Pancreas (tissue), 10 donors: ENCODE measurements around the gene C9orf153. TPM values are rescaled to one million over a fixed set of nuclear protein-coding genes. Genes with fewer than 3 reads are reported as not detected.

Experiments used
- ATAC-seq, 4 donors: fragments of 200-7000 bp; cut with Tn5 transposase; one replicate each; pipeline versions ENCODE4 v1.8.0 to v1.9.1; 2020; ENCODE audit warnings: mild to moderate bottlenecking in 4 of 4, moderate library complexity in 4 of 4
- DNase-seq, 6 donors: peaks; one replicate each; pipeline ENCODE4 v3.0.0-alpha.2; 2020
- FAIRE-seq: peaks from 2 replicates; lab custom pipeline; 2012; peaks lifted over from hg19 to GRCh38; lab: Jason Lieb, UNC
- H3K27ac ChIP-seq, 4 donors: fragments of 200-600 bp; sonication (generic); 1 replicate in 3 of 4; 2 replicates in 1 of 4; pipeline versions ENCODE4 v1.5.0 to v1.8.0; 2020
- H3K27me3 ChIP-seq, 4 donors: fragments of 200-600 bp; one replicate each; pipeline ENCODE4 v1.8.0; 2021
- H3K36me3 ChIP-seq, 3 donors: fragments of 200-600 bp; sonication (generic) in 1 of 3; one replicate each; pipeline versions ENCODE4 v1.5.0 to v1.8.0; 2020 to 2021
- H3K4me1 ChIP-seq, 3 donors: fragments of 200-600 bp; one replicate each; pipeline ENCODE4 v1.8.0; 2021
- H3K4me3 ChIP-seq, 4 donors: fragments of 200-600 bp; sonication (generic) in 2 of 4; one replicate each; pipeline versions ENCODE4 v1.5.0 to v1.8.0; 2020 to 2021
- H3K9me3 ChIP-seq, 4 donors: fragments of 200-600 bp; one replicate each; pipeline ENCODE4 v1.8.0; 2021
- WGBS, 2 donors: extraction: QIAGEN DNeasy Blood & Tissue Kit; methylation state at CpG; one replicate each; pipeline ENCODE4 v1.1.7; 2013; 5-methylcytosine and 5-hydroxymethylcytosine counted together
- intact Hi-C, 3 donors: fragments of 100-400 bp; cut with DNase I; formaldehyde crosslinking; loops; one replicate each; pipeline versions ENCODE4 v1.11.1 to v1.14.2; 2022
- polyA plus RNA-seq, 2 donors: library from polyadenylated mRNA; stranded (reverse); fragments of 200-250 nt; gene quantifications; one replicate each; pipeline ENCODE4 v1.2.3, GENCODE V29; 2013
- total RNA-seq, 6 donors: library from RNA; stranded (reverse); fragmentation: NEBNext Ultra II Directional in 4 of 6; extraction: Animal tissue kit (Norgen Biotek cat#: 25700) in 4 of 6; gene quantifications; one replicate each; pipeline versions ENCODE4 v1.2.1 to v1.2.4, GENCODE V29; 2021 to 2023
- TF ChIP-seq, protein P1 (sequence below), 4 donors: fragments of 200-600 bp; sonication (generic) in 3 of 4; IDR thresholded peaks; one replicate each; pipeline versions ENCODE4 v1.5.0 to v1.8.0; 2021; ENCODE audit warnings: antibody characterized with exemption in 4 of 4
- donor health status: healthy with polysubstance abuse.
- donor health status: DM: no; HTN: no; CAD: no; lungs with moderate emphysema.
- donor health status: DM: no; HTN: no; CAD: no.
- donor health status: control.
- donor health status: control.
- donor health status: Bipolar disorder and iron deficiency.
- donor health status: DM: yes; HTN: yes; CAD: no.
- donor health status: DM: no; HTN: no; CAD: no.
- donor health status: DM: no; HTN: no; CAD: no.
- donor health status: DM: yes; HTN: yes; CAD: no.

C9orf153 gene
- total and polyA plus RNA-seq, 8 donors, result 0.12 to 0.42 (median 0.13) TPM; not detected in 4

DNA sequence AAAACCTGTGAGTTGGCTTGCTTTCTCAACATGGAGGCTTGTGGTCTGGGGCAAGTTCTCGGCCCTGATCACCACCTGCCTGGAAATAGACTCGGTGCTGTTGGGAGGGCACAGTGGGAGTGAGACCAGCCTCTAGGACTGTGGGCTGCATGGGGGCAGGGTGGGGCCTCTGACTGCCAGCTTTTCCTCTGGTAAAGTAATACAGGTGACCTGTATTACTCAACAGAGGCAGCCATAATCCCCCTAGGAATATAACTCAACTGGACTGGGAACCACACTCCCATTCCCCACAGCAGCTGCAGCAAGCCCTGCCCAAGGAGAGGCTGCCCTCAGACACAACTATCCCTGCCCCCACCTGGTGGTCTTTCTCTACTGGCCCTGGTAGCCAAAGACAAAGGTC, 72.8 kb downstream of the C9orf153 start:
- H3K9me3 ChIP-seq, result no peaks in the 10 kb centered on the region
- no peaks in the 10 kb centered on the region for H3K36me3 ChIP-seq
- no peak overlapping the region for H3K27ac ChIP-seq
- TF ChIP-seq, protein P1, sequence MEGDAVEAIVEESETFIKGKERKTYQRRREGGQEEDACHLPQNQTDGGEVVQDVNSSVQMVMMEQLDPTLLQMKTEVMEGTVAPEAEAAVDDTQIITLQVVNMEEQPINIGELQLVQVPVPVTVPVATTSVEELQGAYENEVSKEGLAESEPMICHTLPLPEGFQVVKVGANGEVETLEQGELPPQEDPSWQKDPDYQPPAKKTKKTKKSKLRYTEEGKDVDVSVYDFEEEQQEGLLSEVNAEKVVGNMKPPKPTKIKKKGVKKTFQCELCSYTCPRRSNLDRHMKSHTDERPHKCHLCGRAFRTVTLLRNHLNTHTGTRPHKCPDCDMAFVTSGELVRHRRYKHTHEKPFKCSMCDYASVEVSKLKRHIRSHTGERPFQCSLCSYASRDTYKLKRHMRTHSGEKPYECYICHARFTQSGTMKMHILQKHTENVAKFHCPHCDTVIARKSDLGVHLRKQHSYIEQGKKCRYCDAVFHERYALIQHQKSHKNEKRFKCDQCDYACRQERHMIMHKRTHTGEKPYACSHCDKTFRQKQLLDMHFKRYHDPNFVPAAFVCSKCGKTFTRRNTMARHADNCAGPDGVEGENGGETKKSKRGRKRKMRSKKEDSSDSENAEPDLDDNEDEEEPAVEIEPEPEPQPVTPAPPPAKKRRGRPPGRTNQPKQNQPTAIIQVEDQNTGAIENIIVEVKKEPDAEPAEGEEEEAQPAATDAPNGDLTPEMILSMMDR (IDR thresholded peaks at IDR 0.05), result no peak
- FAIRE-seq (no peak), DNase-seq (no peak), ATAC-seq (no peak)
- no peaks in the 10 kb centered on the region for H3K4me1 ChIP-seq
- WGBS, 2 donors, result 65 to 82% methylated on average over 2 of the region's 2 CpGs
- intact Hi-C loops, result no loop called here
- H3K27me3 ChIP-seq, result no peaks in the 10 kb centered on the region
- H3K4me3 ChIP-seq, result no peak overlapping the region

DNA sequence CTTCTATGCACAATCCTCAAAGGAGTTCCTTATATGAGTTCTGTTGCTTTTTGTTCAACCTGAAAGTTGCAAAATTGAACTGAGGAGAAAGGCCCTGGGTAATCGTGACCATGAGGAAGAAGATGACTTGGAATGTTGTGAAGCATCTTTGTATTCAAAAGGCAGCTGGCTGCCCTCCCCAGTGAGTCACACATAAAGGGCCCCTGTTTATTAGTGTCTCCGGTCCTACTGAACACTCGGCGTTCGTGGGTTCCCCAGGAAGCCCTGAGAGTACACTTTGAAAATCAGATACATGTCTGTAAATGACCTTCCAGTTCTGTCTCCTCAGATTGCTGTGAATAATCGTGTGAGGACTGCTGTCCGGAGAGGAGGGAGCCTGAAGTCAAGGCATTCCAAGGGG, 73.6 kb downstream of the C9orf153 start:
- DNase-seq (no peak), FAIRE-seq (no peak), ATAC-seq (no peak)
- H3K4me1 ChIP-seq, result no peaks in the 10 kb centered on the region
- WGBS, 2 donors, result 80 to 84% methylated on average over 7 of the region's 7 CpGs
- H3K27ac ChIP-seq, result no peak overlapping the region
- H3K36me3 ChIP-seq, result no peaks in the 10 kb centered on the region
- H3K27me3 ChIP-seq, result no peaks in the 10 kb centered on the region
- TF ChIP-seq, protein P1 (IDR thresholded peaks at IDR 0.05), result no peak
- no peak overlapping the region for H3K4me3 ChIP-seq
- intact Hi-C loops, result no loop called here
- H3K9me3 ChIP-seq, result no peaks in the 10 kb centered on the region

DNA sequence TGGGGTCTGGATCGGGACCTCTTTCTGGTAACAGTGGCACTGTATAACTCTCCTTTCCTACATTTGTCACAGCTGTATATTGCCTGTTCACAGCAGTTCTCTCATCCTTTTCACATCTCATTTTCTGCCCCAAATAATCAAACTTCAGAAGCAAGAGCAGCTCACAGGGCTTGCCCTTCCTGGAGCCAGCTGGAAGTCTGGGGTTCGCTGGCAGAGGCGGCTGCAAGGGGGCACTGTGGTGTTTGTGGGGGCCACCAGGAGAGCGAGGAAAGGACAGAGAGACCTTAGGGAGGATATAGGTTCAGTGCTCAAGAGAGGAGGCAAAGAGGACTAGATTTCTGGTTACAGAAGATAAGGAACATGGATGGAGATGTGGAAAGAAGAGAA, 75.3 kb downstream of the C9orf153 start:
- FAIRE-seq, result no peak
- Histone ChIP-seq H3K9me3 (no peaks in the 10 kb centered on the region), H3K36me3 (no peaks in the 10 kb centered on the region), H3K4me3 (no peak overlapping the region), H3K27me3 (no peaks in the 10 kb centered on the region), H3K4me1 (no peaks in the 10 kb centered on the region), H3K27ac (no peak overlapping the region)
- WGBS, 2 donors, result 88 to 93% methylated on average over 4 of the region's 4 CpGs
- TF ChIP-seq, protein P1 (IDR thresholded peaks at IDR 0.05), result no peak
- no peak for DNase-seq
- no peak for ATAC-seq
- intact Hi-C loops, result no loop called here

DNA sequence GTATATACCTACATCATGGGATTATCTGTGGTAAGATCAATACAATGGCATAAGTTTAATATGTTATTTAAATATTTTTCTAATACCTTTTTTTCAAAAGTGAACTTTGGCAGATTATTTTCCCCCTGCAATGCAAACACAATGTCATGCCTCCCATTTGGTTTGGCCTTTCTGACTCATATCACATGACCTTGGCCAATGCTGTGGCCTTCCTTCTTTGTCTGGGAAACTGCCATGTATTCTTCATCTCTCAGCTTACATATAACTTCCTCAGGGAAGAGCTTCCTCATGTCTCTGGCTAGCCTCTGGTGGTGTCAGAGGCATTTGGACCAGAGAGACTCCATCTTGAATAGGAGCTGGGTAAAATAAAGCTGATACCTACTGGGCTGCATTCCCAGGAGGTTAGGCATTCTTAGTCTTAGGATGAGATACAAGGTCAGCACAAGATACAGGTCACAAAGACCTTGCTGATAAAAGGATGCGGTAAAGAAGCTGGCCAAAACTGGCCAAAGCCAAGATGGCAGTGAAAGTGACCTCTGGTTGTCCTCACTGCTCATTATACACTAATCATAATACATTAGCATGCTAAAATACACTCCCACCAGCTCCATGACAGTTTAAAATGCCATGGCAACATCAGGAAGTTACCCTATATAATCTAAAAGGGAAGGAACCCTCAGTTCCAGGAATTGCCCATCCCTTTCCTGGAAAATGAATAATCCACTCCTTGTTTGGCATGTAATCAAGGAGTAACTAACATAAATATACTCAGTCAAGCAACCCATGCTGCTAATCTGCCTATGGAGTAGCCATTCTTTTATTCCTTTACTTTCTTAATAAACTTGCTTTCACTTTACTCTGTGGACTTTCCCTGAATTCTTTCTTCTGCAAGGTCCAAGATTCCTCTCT, 76.0 kb downstream of the C9orf153 start:
- FAIRE-seq, result no peak
- WGBS, 2 donors, result 83 to 94% methylated on average over 1 of the region's 1 CpG
- DNase-seq, result no peak
- Histone ChIP-seq H3K27ac (no peak overlapping the region), H3K4me1 (no peaks in the 10 kb centered on the region), H3K9me3 (no peaks in the 10 kb centered on the region), H3K36me3 (no peaks in the 10 kb centered on the region), H3K4me3 (no peak overlapping the region), H3K27me3 (no peaks in the 10 kb centered on the region)
- ATAC-seq, result peak in 3 of 4 donors; percentile 45 to 51 (median 49)
- TF ChIP-seq, protein P1 (IDR thresholded peaks at IDR 0.05), result no peak
- intact Hi-C loops, result no loop called here
